Caco-2 (cell line): ENCODE results near the gene FGD5. TPM values are rescaled to one million over a fixed set of nuclear protein-coding genes. Genes with fewer than 3 reads are reported as not detected.

Source experiments
- BruUV-seq: library from RNA; stranded (reverse); fragments of 400-500 nt; replicated peaks from 2 replicates; lab custom pipeline; 2021; lab: Mats Ljungman, UMichigan
- CTCF ChIA-PET: fragments of 300-600 bp; sonication (Branson Sonifier 250); formaldehyde crosslinking; loops from one replicate; lab custom pipeline; 2022; ENCODE audit warnings: antibody characterized with exemption; lab: Charles Lee
- POLR2A ChIA-PET: fragments of 300-600 bp; sonication (Branson Sonifier 250); formaldehyde crosslinking; loops from one replicate; lab custom pipeline; 2022; ENCODE audit warnings: antibody characterized with exemption; lab: Charles Lee
- DNase-seq, 2 experiments: peaks; one replicate each; pipeline versions ENCODE4 v3.0.0 to v3.0.0-alpha.2; 2020 to 2022
- H3K27me3 ChIP-seq: replicated peaks from 2 replicates; pipeline ENCODE4 v1.6.0; 2011; ENCODE audit warnings: low read length; ENCODE audit not compliant: control insufficient read depth, insufficient read depth
- H3K36me3 ChIP-seq: 2 replicates; pipeline ENCODE4 v1.5.1; 2011; ENCODE audit warnings: low read length; ENCODE audit not compliant: control insufficient read depth, insufficient read depth
- H3K4me1 ChIP-seq: fragments of 250-450 bp; sonication (Bioruptor Pico); 2 replicates; pipeline ENCODE4 v1.5.1; 2020; ENCODE audit warnings: mild to moderate bottlenecking
- H3K4me3 ChIP-seq: 2 replicates; pipeline ENCODE4 v1.5.1; 2011; ENCODE audit warnings: low read depth, mild to moderate bottlenecking, control low read depth, low read length
- H3K9me3 ChIP-seq: fragments of 250-450 bp; sonication (Bioruptor Pico); 2 replicates; pipeline ENCODE4 v1.5.1; 2020; ENCODE audit warnings: mild to moderate bottlenecking, moderate library complexity
- H3K27ac Mint-ChIP-seq: one replicate; pipeline ENCODE4 v1.8.0; 2022; ENCODE audit warnings: mixed read lengths; ENCODE audit not compliant: unreplicated experiment
- H3K27me3 Mint-ChIP-seq: one replicate; pipeline ENCODE4 v1.8.0; 2022; ENCODE audit warnings: mixed read lengths; ENCODE audit not compliant: insufficient read depth, unreplicated experiment
- H3K36me3 Mint-ChIP-seq: one replicate; pipeline ENCODE4 v1.8.0; 2022; ENCODE audit warnings: mild to moderate bottlenecking, mixed read lengths; ENCODE audit not compliant: insufficient read depth, unreplicated experiment
- H3K4me1 Mint-ChIP-seq: one replicate; pipeline ENCODE4 v1.8.0; 2022; ENCODE audit warnings: low read depth, mixed read lengths; ENCODE audit not compliant: unreplicated experiment
- H3K4me3 Mint-ChIP-seq: one replicate; pipeline ENCODE4 v1.8.0; 2022; ENCODE audit warnings: mild to moderate bottlenecking, moderate library complexity, mixed read lengths; ENCODE audit not compliant: unreplicated experiment
- H3K9me3 Mint-ChIP-seq: one replicate; pipeline ENCODE4 v1.8.0; 2022; ENCODE audit warnings: mixed read lengths; ENCODE audit not compliant: unreplicated experiment
- intact Hi-C: fragments of 100-400 bp; cut with micrococcal nuclease; formaldehyde crosslinking; loops from one replicate; pipeline ENCODE4 v1.10.0; 2022; ENCODE audit not compliant: unreplicated experiment
- total RNA-seq: library from RNA; stranded (reverse); gene quantifications from 2 replicates; pipeline ENCODE4 v1.2.3, GENCODE V29; 2022
- TF ChIP-seq, protein P1 (sequence below), 2 experiments: fragments of 200-600 bp in 1 of 2; IDR thresholded peaks; 1 replicate in 1 of 2; 2 replicates in 1 of 2; pipeline versions ENCODE4 v1.5.1 to v1.8.0; 2011 to 2022; ENCODE audit warnings: antibody characterized with exemption in 1 of 2, control low read depth in 1 of 2, inconsistent platforms in 1 of 2, low read depth in 1 of 2, low read length in 1 of 2, mild to moderate bottlenecking in 1 of 2, moderate library complexity in 1 of 2; ENCODE audit not compliant: insufficient read depth in 1 of 2, severe bottlenecking in 1 of 2, unreplicated experiment in 1 of 2

Gene FGD5
- total RNA-seq, 1 experiment from 2014 or later, result 0.25 TPM

DNA sequence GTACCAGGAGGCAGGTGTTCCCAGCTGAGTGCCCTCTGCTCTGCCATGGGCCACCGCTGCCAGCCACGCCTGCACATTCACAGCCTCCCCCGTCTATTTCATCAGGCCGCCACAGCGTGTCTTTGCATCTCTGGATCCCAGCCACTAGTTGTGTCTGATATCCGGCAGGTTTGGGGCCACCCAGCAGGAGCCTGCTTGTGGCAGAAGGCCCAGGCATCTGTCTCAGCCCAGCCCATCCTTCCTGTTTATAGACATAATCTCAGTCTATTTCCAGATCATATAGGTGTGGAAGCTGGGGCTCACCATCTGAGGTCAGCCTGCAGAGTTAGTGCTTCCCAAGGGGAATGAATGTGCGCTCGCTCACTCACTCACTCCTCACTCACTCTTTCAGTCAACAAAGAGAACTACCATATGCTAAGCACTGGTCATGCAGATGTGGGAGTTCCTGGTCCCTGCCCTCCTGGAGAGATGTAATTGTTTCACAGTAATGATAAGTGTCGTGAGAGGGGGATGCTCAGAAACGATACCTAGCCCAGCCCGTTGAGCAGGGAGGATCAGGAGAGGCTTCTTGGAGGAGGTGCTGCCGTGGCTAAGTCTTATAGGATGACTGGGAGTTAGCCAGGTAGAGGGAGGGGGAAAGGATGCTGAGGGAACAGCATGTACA, 60.6 kb downstream of the FGD5 start:
- H3K4me1 Mint-ChIP-seq, result no peaks in the 10 kb centered on the region
- H3K27me3 ChIP-seq, result no peaks in the 10 kb centered on the region
- H3K27me3 Mint-ChIP-seq, result peaks cover 9% of the 10 kb centered on the region
- ChIA-PET CTCF (no interaction called here), POLR2A (no interaction called here)
- intact Hi-C loops, result no loop called here
- no peaks in the 10 kb centered on the region for H3K4me1 ChIP-seq
- no peak overlapping the region for H3K4me3 Mint-ChIP-seq
- H3K9me3 Mint-ChIP-seq, result no peaks in the 10 kb centered on the region
- no peaks in the 10 kb centered on the region for H3K36me3 ChIP-seq
- TF ChIP-seq, protein P1, sequence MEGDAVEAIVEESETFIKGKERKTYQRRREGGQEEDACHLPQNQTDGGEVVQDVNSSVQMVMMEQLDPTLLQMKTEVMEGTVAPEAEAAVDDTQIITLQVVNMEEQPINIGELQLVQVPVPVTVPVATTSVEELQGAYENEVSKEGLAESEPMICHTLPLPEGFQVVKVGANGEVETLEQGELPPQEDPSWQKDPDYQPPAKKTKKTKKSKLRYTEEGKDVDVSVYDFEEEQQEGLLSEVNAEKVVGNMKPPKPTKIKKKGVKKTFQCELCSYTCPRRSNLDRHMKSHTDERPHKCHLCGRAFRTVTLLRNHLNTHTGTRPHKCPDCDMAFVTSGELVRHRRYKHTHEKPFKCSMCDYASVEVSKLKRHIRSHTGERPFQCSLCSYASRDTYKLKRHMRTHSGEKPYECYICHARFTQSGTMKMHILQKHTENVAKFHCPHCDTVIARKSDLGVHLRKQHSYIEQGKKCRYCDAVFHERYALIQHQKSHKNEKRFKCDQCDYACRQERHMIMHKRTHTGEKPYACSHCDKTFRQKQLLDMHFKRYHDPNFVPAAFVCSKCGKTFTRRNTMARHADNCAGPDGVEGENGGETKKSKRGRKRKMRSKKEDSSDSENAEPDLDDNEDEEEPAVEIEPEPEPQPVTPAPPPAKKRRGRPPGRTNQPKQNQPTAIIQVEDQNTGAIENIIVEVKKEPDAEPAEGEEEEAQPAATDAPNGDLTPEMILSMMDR (IDR thresholded peaks at IDR 0.05; ENCODE audit: insufficient read depth in 1 of 2, low read depth in 1 of 2, low read length in 1 of 2, severe bottlenecking in 1 of 2, unreplicated experiment in 1 of 2), result no peak
- no peak for DNase-seq
- H3K9me3 ChIP-seq, result no peaks in the 10 kb centered on the region
- no peaks in the 10 kb centered on the region for H3K36me3 Mint-ChIP-seq
- BruUV-seq, result no TSS peak
- no peak overlapping the region for H3K27ac Mint-ChIP-seq
- H3K4me3 ChIP-seq, result no peak overlapping the region

DNA sequence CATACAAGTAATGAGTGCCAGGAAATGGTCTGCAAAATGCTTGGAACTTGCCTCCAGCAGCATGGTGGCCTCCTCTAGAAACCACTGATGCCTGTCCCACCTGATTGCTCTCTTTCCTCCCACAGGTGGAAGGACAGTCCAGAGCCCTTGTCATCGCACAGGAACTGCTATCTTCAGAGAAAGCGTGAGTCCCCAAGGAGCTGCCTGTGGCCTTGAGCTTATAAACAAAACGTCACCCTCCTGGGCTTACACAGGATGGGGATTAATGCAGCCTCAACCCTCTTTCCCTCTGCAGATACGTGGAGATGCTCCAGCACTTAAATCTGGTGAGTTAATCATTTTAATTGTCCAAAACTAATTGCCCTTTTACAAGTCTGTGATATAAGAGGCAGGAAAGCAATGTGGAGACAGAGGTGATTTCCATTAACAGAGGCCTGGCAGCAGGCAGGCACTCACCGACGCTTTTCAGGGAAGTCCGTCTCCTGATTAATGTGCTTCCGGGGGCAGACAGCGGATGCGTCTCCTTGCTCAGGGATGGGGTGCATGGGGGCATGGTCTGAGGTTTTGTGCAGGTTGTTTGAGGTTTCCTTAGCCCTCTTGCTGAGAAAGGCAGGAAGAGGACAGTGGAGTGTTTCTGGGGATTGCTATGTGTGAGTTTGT, 61.8 kb downstream of the FGD5 start:
- BruUV-seq, result no TSS peak
- Histone ChIP-seq H3K9me3 (no peaks in the 10 kb centered on the region), H3K36me3 (no peaks in the 10 kb centered on the region), H3K4me1 (no peaks in the 10 kb centered on the region), H3K27me3 (no peaks in the 10 kb centered on the region), H3K4me3 (no peak overlapping the region)
- Mint-ChIP-seq H3K9me3 (no peaks in the 10 kb centered on the region), H3K4me3 (no peak overlapping the region), H3K4me1 (peaks cover 5% of the 10 kb centered on the region), H3K36me3 (no peaks in the 10 kb centered on the region), H3K27ac (no peak overlapping the region), H3K27me3 (peaks cover 11% of the 10 kb centered on the region)
- no peak for DNase-seq
- CTCF ChIA-PET, result no interaction called here
- intact Hi-C loops, result no loop called here
- TF ChIP-seq, protein P1 (IDR thresholded peaks at IDR 0.05; ENCODE audit: insufficient read depth in 1 of 2, low read depth in 1 of 2, low read length in 1 of 2, severe bottlenecking in 1 of 2, unreplicated experiment in 1 of 2), result no peak
- POLR2A ChIA-PET, result no interaction called here

DNA sequence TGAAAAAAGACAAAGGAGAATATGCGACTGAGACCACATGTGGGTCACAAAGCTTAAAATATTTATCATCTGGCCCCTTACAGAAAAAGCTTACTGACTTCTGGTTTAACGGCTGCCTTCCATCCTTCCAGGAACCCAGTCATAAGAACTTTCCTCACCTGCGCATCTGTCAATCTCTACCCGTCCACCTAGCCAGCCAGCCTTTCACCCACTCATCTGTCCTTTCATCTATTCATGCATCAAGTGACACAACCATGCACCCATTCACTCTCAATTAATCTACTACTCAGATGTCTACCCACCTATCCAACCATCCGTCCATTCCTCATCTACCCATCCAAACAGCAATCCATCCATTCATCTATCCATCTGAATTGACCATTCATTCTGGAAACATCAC, 64.5 kb downstream of the FGD5 start:
- H3K36me3 Mint-ChIP-seq, result no peaks in the 10 kb centered on the region
- no TSS peak for BruUV-seq
- Histone ChIP-seq H3K27me3 (no peaks in the 10 kb centered on the region; the same call in 1 of the 2 replicates), H3K4me1 (no peaks in the 10 kb centered on the region), H3K36me3 (no peaks in the 10 kb centered on the region), H3K4me3 (no peak overlapping the region), H3K9me3 (no peaks in the 10 kb centered on the region)
- H3K4me3 Mint-ChIP-seq, result no peak overlapping the region
- H3K27me3 Mint-ChIP-seq, result peaks cover 14% of the 10 kb centered on the region
- ChIA-PET POLR2A (no interaction called here), CTCF (interaction anchor here (0.5 kb wide), 1 partner anchor 1399 kb away, joined by 3 read pairs; no protein-coding TSS in a partner anchor)
- intact Hi-C loops, result no loop called here
- H3K9me3 Mint-ChIP-seq, result no peaks in the 10 kb centered on the region
- peaks cover 5% of the 10 kb centered on the region for H3K4me1 Mint-ChIP-seq
- TF ChIP-seq, protein P1 (IDR thresholded peaks at IDR 0.05; ENCODE audit: insufficient read depth in 1 of 2, low read depth in 1 of 2, low read length in 1 of 2, severe bottlenecking in 1 of 2, unreplicated experiment in 1 of 2), result no peak
- no peak for DNase-seq
- no peak overlapping the region for H3K27ac Mint-ChIP-seq
